Naive B cell (primary cell): ENCODE results near the gene HDGFL3. TPM values are rescaled to one million over a fixed set of nuclear protein-coding genes. Genes with fewer than 3 reads are reported as not detected.

Source experiments
- ATAC-seq, 2 donors: fragments of 150-1000 bp; cut with Tn5 transposase; 2 replicates each; pipeline ENCODE4 v1.10.0; 2021; ENCODE audit warnings: low read depth in 2 of 2, mild to moderate bottlenecking in 2 of 2, moderate library complexity in 2 of 2
- DNase-seq: peaks from one replicate; pipeline ENCODE4 v3.0.0; 2022
- H3K27ac Mint-ChIP-seq, 6 donors: one replicate each; pipeline ENCODE4 v1.8.0; 2020 to 2022; ENCODE audit warnings: mild to moderate bottlenecking in 6 of 6, mixed read lengths in 6 of 6, moderate library complexity in 5 of 6, inconsistent platforms in 2 of 6
- H3K27me3 Mint-ChIP-seq, 3 donors: one replicate each; pipeline ENCODE4 v1.8.0; 2021 to 2022; ENCODE audit warnings: mixed read lengths in 3 of 3, mild to moderate bottlenecking in 1 of 3
- H3K36me3 Mint-ChIP-seq, 2 donors: one replicate each; pipeline ENCODE4 v1.8.0; 2020 to 2022; ENCODE audit warnings: mixed read lengths in 2 of 2, inconsistent platforms in 1 of 2, mild to moderate bottlenecking in 1 of 2
- H3K4me1 Mint-ChIP-seq, 3 donors: one replicate each; pipeline ENCODE4 v1.8.0; 2020 to 2022; ENCODE audit warnings: mixed read lengths in 3 of 3, inconsistent platforms in 1 of 3, mild to moderate bottlenecking in 1 of 3, moderate library complexity in 1 of 3
- H3K4me3 Mint-ChIP-seq, 8 donors: one replicate each; pipeline ENCODE4 v1.8.0; 2020 to 2022; ENCODE audit warnings: mild to moderate bottlenecking in 8 of 8, mixed read lengths in 8 of 8, moderate library complexity in 8 of 8, inconsistent platforms in 2 of 8
- H3K9me3 Mint-ChIP-seq, 7 donors: one replicate each; pipeline ENCODE4 v1.8.0; 2020 to 2022; ENCODE audit warnings: mixed read lengths in 7 of 7, mild to moderate bottlenecking in 5 of 7, inconsistent platforms in 2 of 7, moderate library complexity in 1 of 7
- polyA plus RNA-seq, 6 donors: library from polyadenylated mRNA; unstranded; fragments of 300-500 nt; fragmentation: Illumina TruSeq; gene quantifications; one replicate each; pipeline ENCODE4 v1.2.3, GENCODE V29; 2021; ENCODE audit warnings: low read depth in 6 of 6

Gene HDGFL3
- polyA plus RNA-seq, 6 donors from 2014 or later: 0.70 to 2.5 (median 1.4) TPM

- Mint-ChIP-seq H3K4me3 (no peak overlapping the region), H3K36me3 (peaks cover 0 to 7% of the 10 kb centered on the region in 2 donors), H3K4me1 (peaks cover 3 to 17% (median 6%) of the 10 kb centered on the region in 3 donors), H3K9me3 (peaks cover 0 to 5% (median 0%) of the 10 kb centered on the region in 7 donors), H3K27ac (no peak overlapping the region), H3K27me3 (peaks cover 0 to 20% (median 8%) of the 10 kb centered on the region in 3 donors)
- DNase-seq (no peak), ATAC-seq (no peak)
Observed at GRCh38 chr15:83113881-83114674, 93.5 kb downstream of the HDGFL3 start.

GRCh38 chr15:83112956-83113299 is 94.7 kb downstream of the HDGFL3 start:
- H3K27me3 Mint-ChIP-seq: peaks cover 0 to 21% (median 12%) of the 10 kb centered on the region in 3 donors
- H3K36me3 Mint-ChIP-seq: peaks cover 0 to 7% of the 10 kb centered on the region in 2 donors
- no peak for DNase-seq
- no peak overlapping the region for H3K4me3 Mint-ChIP-seq
- no peak overlapping the region for H3K27ac Mint-ChIP-seq
- H3K9me3 Mint-ChIP-seq: peaks cover 0 to 5% (median 0%) of the 10 kb centered on the region in 7 donors
- no peak for ATAC-seq
- peaks cover 14 to 26% (median 17%) of the 10 kb centered on the region in 3 donors for H3K4me1 Mint-ChIP-seq

GRCh38 chr15:83112233-83112955 is 95.2 kb downstream of the HDGFL3 start:
- H3K27ac Mint-ChIP-seq: no peak overlapping the region
- H3K4me3 Mint-ChIP-seq: no peak overlapping the region
- no peak for DNase-seq
- peaks cover 0 to 7% of the 10 kb centered on the region in 2 donors for H3K36me3 Mint-ChIP-seq
- H3K9me3 Mint-ChIP-seq: peaks cover 0 to 5% (median 0%) of the 10 kb centered on the region in 7 donors
- peaks cover 14 to 26% (median 17%) of the 10 kb centered on the region in 3 donors for H3K4me1 Mint-ChIP-seq
- peaks cover 0 to 21% (median 12%) of the 10 kb centered on the region in 3 donors for H3K27me3 Mint-ChIP-seq
- no peak for ATAC-seq

GRCh38 chr15:83111149-83111548 is 96.5 kb downstream of the HDGFL3 start:
- DNase-seq (no peak), ATAC-seq (no peak)
- Mint-ChIP-seq H3K27me3 (peaks cover 3 to 27% (median 12%) of the 10 kb centered on the region in 3 donors), H3K4me1 (peaks cover 14 to 30% (median 22%) of the 10 kb centered on the region in 3 donors), H3K36me3 (peaks cover 0 to 7% of the 10 kb centered on the region in 2 donors), H3K27ac (peak overlapping the region in 1 of 6 donors; percentile 6), H3K4me3 (peak overlapping the region in 1 of 8 donors; percentile 49), H3K9me3 (peaks cover 0 to 5% (median 0%) of the 10 kb centered on the region in 7 donors)

- H3K4me1 Mint-ChIP-seq: peaks cover 14 to 32% (median 22%) of the 10 kb centered on the region in 3 donors
- peak overlapping the region in 1 of 8 donors; percentile 50 for H3K4me3 Mint-ChIP-seq
- ATAC-seq (no peak), DNase-seq (no peak)
- H3K27ac Mint-ChIP-seq: no peak overlapping the region
- peaks cover 3 to 32% (median 12%) of the 10 kb centered on the region in 3 donors for H3K27me3 Mint-ChIP-seq
- peaks cover 0 to 7% of the 10 kb centered on the region in 2 donors for H3K36me3 Mint-ChIP-seq
- H3K9me3 Mint-ChIP-seq: peaks cover 0 to 5% (median 0%) of the 10 kb centered on the region in 7 donors
Observed at GRCh38 chr15:83110381-83110780, 97.2 kb downstream of the HDGFL3 start.

GRCh38 chr15:83109532-83109931 is 98.1 kb downstream of the HDGFL3 start:
- peak overlapping the region in 4 of 8 donors; percentile 46 to 95 (median 76) for H3K4me3 Mint-ChIP-seq
- H3K27me3 Mint-ChIP-seq: peaks cover 3 to 38% (median 13%) of the 10 kb centered on the region in 3 donors
- H3K9me3 Mint-ChIP-seq: peaks cover 0 to 5% (median 0%) of the 10 kb centered on the region in 7 donors
- H3K27ac Mint-ChIP-seq: peak overlapping the region in 1 of 6 donors; percentile 46
- H3K36me3 Mint-ChIP-seq: peaks cover 0 to 7% of the 10 kb centered on the region in 2 donors
- peaks cover 14 to 33% (median 22%) of the 10 kb centered on the region in 3 donors for H3K4me1 Mint-ChIP-seq
- DNase-seq (no peak), ATAC-seq (no peak)

GRCh38 chr15:83108266-83109219 is 99.1 kb downstream of the HDGFL3 start:
- H3K36me3 Mint-ChIP-seq: peaks cover 6 to 7% of the 10 kb centered on the region in 2 donors
- H3K4me3 Mint-ChIP-seq: peak overlapping the region; percentile 82 to 95 (median 90)
- H3K4me1 Mint-ChIP-seq: peaks cover 14 to 33% (median 22%) of the 10 kb centered on the region in 3 donors
- peak overlapping the region in 5 of 6 donors; percentile 48 to 89 (median 85) for H3K27ac Mint-ChIP-seq
- ATAC-seq (peak; percentile 80 to 88), DNase-seq (peak; percentile 55)
- peaks cover 0 to 5% (median 0%) of the 10 kb centered on the region in 7 donors for H3K9me3 Mint-ChIP-seq
- H3K27me3 Mint-ChIP-seq: peaks cover 9 to 48% (median 23%) of the 10 kb centered on the region in 3 donors

GRCh38 chr15:83107841-83108181 is 99.8 kb downstream of the HDGFL3 start:
- Mint-ChIP-seq H3K9me3 (peaks cover 0 to 5% (median 0%) of the 10 kb centered on the region in 7 donors), H3K27ac (peak overlapping the region in 2 of 6 donors; percentile 48 to 89), H3K27me3 (peaks cover 9 to 48% (median 23%) of the 10 kb centered on the region in 3 donors), H3K4me1 (peaks cover 14 to 33% (median 22%) of the 10 kb centered on the region in 3 donors), H3K36me3 (peaks cover 6 to 7% of the 10 kb centered on the region in 2 donors), H3K4me3 (peak overlapping the region; percentile 82 to 95 (median 90))
- no peak for DNase-seq
- no peak for ATAC-seq

- ATAC-seq (peak; percentile 47 to 48), DNase-seq (peak; percentile 19)
- Mint-ChIP-seq H3K4me1 (peaks cover 14 to 32% (median 22%) of the 10 kb centered on the region in 3 donors), H3K36me3 (peaks cover 6 to 7% of the 10 kb centered on the region in 2 donors), H3K9me3 (peaks cover 0 to 5% (median 0%) of the 10 kb centered on the region in 7 donors), H3K27me3 (peaks cover 12 to 53% (median 26%) of the 10 kb centered on the region in 3 donors), H3K4me3 (peak within 1 kb of the TSS; percentile 83 to 95 (median 90)), H3K27ac (peak within 1 kb of the TSS in 5 of 6 donors; percentile 48 to 89 (median 85))
Observed at GRCh38 chr15:83106994-83107840, 100.4 kb downstream of the HDGFL3 start, which contains the start of gene TM6SF1. Gene TM6SF1, plus strand, starts transcription at chr15:83107645. Its CDS starts 36 bp downstream, at chr15:83107681.

GRCh38 chr15:83105440-83105839 is 102.2 kb downstream of the HDGFL3 start:
- Mint-ChIP-seq H3K27me3 (peaks cover 19 to 56% (median 30%) of the 10 kb centered on the region in 3 donors), H3K4me3 (peak overlapping the region; percentile 21 to 91 (median 74)), H3K9me3 (no peaks in the 10 kb centered on the region), H3K36me3 (peaks cover 0 to 6% of the 10 kb centered on the region in 2 donors), H3K27ac (no peak overlapping the region), H3K4me1 (peaks cover 14 to 29% (median 21%) of the 10 kb centered on the region in 3 donors)
- ATAC-seq (no peak), DNase-seq (no peak)

GRCh38 chr15:83104141-83104540 is 103.5 kb downstream of the HDGFL3 start:
- Mint-ChIP-seq H3K36me3 (peaks cover 0 to 6% of the 10 kb centered on the region in 2 donors), H3K27ac (peak overlapping the region in 1 of 6 donors; percentile 86), H3K27me3 (peaks cover 19 to 45% (median 34%) of the 10 kb centered on the region in 3 donors), H3K4me3 (peak overlapping the region in 3 of 8 donors; percentile 25 to 54 (median 30)), H3K4me1 (peaks cover 12 to 22% (median 17%) of the 10 kb centered on the region in 3 donors), H3K9me3 (peaks cover 0 to 4% (median 0%) of the 10 kb centered on the region in 7 donors)
- DNase-seq: no peak
- ATAC-seq: no peak
